Loucy (cell line): Measurements from ENCODE around the gene PLAAT5.

Experiments
- H2AFZ ChIP-seq: fragments of 200-600 bp; sonication (generic); 2 replicates; pipeline ENCODE4 v1.6.0; 2016; ENCODE audit warnings: antibody characterized with exemption, mild to moderate bottlenecking, low read length, moderate library complexity
- H3F3A ChIP-seq: fragments of 200-600 bp; 2 replicates; pipeline ENCODE4 v1.6.0; 2016; ENCODE audit warnings: antibody characterized with exemption, low read depth, mild to moderate bottlenecking
- H3K27me3 ChIP-seq: fragments of 200-600 bp; sonication (generic); 2 replicates; pipeline ENCODE4 v1.6.1; 2014; ENCODE audit warnings: low read length, mild to moderate bottlenecking; ENCODE audit not compliant: insufficient read depth, poor library complexity, severe bottlenecking
- H3K36me3 ChIP-seq: fragments of 200-600 bp; sonication (generic); 2 replicates; pipeline ENCODE4 v1.6.1; 2016; ENCODE audit warnings: low read length; ENCODE audit not compliant: insufficient read depth
- H3K4me1 ChIP-seq: fragments of 200-600 bp; sonication (generic); 2 replicates; pipeline ENCODE4 v1.5.1; 2014; ENCODE audit warnings: low read length, mild to moderate bottlenecking; ENCODE audit not compliant: insufficient read depth, poor library complexity, severe bottlenecking
- H3K4me2 ChIP-seq: fragments of 200-600 bp; sonication (generic); 2 replicates; pipeline ENCODE4 v1.6.0; 2014; ENCODE audit warnings: antibody characterized with exemption, low read length, low read depth, mild to moderate bottlenecking; ENCODE audit not compliant: poor library complexity, severe bottlenecking
- H3K4me3 ChIP-seq: fragments of 200-600 bp; sonication (generic); 2 replicates; pipeline ENCODE4 v1.5.1; 2014; ENCODE audit warnings: low read length, mild to moderate bottlenecking, mixed read lengths; ENCODE audit not compliant: poor library complexity, severe bottlenecking
- H3K79me2 ChIP-seq: fragments of 200-600 bp; sonication (generic); 2 replicates; pipeline ENCODE4 v1.6.1; 2014; ENCODE audit warnings: low read length; ENCODE audit not compliant: insufficient read depth
- H3K9ac ChIP-seq: fragments of 200-600 bp; sonication (generic); 2 replicates; pipeline ENCODE4 v1.6.0; 2014; ENCODE audit warnings: mild to moderate bottlenecking, low read depth, low read length, moderate library complexity; ENCODE audit not compliant: poor library complexity, severe bottlenecking
- H3K9me2 ChIP-seq: fragments of 200-600 bp; sonication (generic); replicated peaks from 2 replicates; pipeline ENCODE4 v1.6.1; 2016; ENCODE audit warnings: low read depth, low read length, mixed read lengths
- H3K9me3 ChIP-seq: fragments of 200-600 bp; sonication (generic); 2 replicates; pipeline ENCODE4 v1.6.1; 2014; ENCODE audit warnings: mild to moderate bottlenecking, antibody characterized with exemption, low read length, low read depth; ENCODE audit not compliant: insufficient read depth
- H4K20me1 ChIP-seq: fragments of 200-600 bp; sonication (generic); 2 replicates; pipeline ENCODE4 v1.6.0; 2014; ENCODE audit warnings: antibody characterized with exemption, low read length, mild to moderate bottlenecking; ENCODE audit not compliant: insufficient read depth, poor library complexity, severe bottlenecking
- CTCF ChIP-seq: fragments of 200-600 bp; sonication (generic); conservative IDR thresholded peaks from 2 replicates; pipeline ENCODE4 v1.5.1; 2014; ENCODE audit warnings: mild to moderate bottlenecking, antibody characterized with exemption, low read length
- EZH2phosphoT487 ChIP-seq: fragments of 200-600 bp; IDR thresholded peaks from 2 replicates; pipeline ENCODE4 v1.6.1; 2018; ENCODE audit warnings: antibody characterized with exemption, mild to moderate bottlenecking, moderate library complexity, borderline replicate concordance

The PLAAT5 gene

GRCh38 chr11:63492441-63492840 lies 1.5 kb upstream of the PLAAT5 start:
- H3K4me1 ChIP-seq, result no peaks in the 10 kb centered on the region
- H3K9me3 ChIP-seq, result no peaks in the 10 kb centered on the region
- TF ChIP-seq CTCF (no peak), EZH2phosphoT487 (no peak)
- H3K79me2 ChIP-seq, result no peaks in the 10 kb centered on the region
- H3K4me2 ChIP-seq, result no peak overlapping the region
- H3K36me3 ChIP-seq, result no peaks in the 10 kb centered on the region
- H3K4me3 ChIP-seq, result no peak overlapping the region
- no peak overlapping the region for H3K9ac ChIP-seq
- H4K20me1 ChIP-seq, result no peaks in the 10 kb centered on the region
- H3K9me2 ChIP-seq, result no peaks in the 10 kb centered on the region
- H3F3A ChIP-seq, result no peaks in the 10 kb centered on the region
- no peaks in the 10 kb centered on the region for H3K27me3 ChIP-seq
- no peak overlapping the region for H2AFZ ChIP-seq

GRCh38 chr11:63491636-63492372 lies 837 bp upstream of the PLAAT5 start:
- no peaks in the 10 kb centered on the region for H3K27me3 ChIP-seq
- no peaks in the 10 kb centered on the region for H3K36me3 ChIP-seq
- no peaks in the 10 kb centered on the region for H3K9me3 ChIP-seq
- no peaks in the 10 kb centered on the region for H3K9me2 ChIP-seq
- H3K4me2 ChIP-seq, result no peak overlapping the region
- no peaks in the 10 kb centered on the region for H3K4me1 ChIP-seq
- no peaks in the 10 kb centered on the region for H4K20me1 ChIP-seq
- no peak overlapping the region for H2AFZ ChIP-seq
- no peaks in the 10 kb centered on the region for H3F3A ChIP-seq
- no peak overlapping the region for H3K4me3 ChIP-seq
- H3K9ac ChIP-seq, result no peak overlapping the region
- H3K79me2 ChIP-seq, result no peaks in the 10 kb centered on the region
- no peak for TF ChIP-seq CTCF
- TF ChIP-seq EZH2phosphoT487, result no peak

- Histone ChIP-seq H3K79me2 (no peaks in the 10 kb centered on the region), H3K36me3 (no peaks in the 10 kb centered on the region), H3K9me2 (no peaks in the 10 kb centered on the region), H2AFZ (no peak overlapping the region), H3K4me3 (no peak overlapping the region), H4K20me1 (no peaks in the 10 kb centered on the region), H3K9ac (no peak overlapping the region), H3K4me2 (no peak overlapping the region), H3K4me1 (no peaks in the 10 kb centered on the region), H3F3A (no peaks in the 10 kb centered on the region), H3K27me3 (no peaks in the 10 kb centered on the region), H3K9me3 (no peaks in the 10 kb centered on the region)
- TF ChIP-seq EZH2phosphoT487 (no peak), CTCF (no peak)
These were observed 247 bp upstream of the PLAAT5 start for GRCh38 chr11:63491240-63491587.
